GM04504 (cell line): ENCODE measurements around the gene UBE3A.
A peak's percentile ranks its signal among the peaks of the same experiment; 100 is the strongest.
"Not testable (repeated sequence)": the region's sequence is repeated elsewhere in the genome, so short reads cannot be mapped to it uniquely, and the experiment has no call there.

Experiments used
- DNase-seq: peaks from one replicate; pipeline ENCODE4 v3.0.0-alpha.2; 2012; ENCODE audit warnings: low read depth

The UBE3A gene

DNA sequence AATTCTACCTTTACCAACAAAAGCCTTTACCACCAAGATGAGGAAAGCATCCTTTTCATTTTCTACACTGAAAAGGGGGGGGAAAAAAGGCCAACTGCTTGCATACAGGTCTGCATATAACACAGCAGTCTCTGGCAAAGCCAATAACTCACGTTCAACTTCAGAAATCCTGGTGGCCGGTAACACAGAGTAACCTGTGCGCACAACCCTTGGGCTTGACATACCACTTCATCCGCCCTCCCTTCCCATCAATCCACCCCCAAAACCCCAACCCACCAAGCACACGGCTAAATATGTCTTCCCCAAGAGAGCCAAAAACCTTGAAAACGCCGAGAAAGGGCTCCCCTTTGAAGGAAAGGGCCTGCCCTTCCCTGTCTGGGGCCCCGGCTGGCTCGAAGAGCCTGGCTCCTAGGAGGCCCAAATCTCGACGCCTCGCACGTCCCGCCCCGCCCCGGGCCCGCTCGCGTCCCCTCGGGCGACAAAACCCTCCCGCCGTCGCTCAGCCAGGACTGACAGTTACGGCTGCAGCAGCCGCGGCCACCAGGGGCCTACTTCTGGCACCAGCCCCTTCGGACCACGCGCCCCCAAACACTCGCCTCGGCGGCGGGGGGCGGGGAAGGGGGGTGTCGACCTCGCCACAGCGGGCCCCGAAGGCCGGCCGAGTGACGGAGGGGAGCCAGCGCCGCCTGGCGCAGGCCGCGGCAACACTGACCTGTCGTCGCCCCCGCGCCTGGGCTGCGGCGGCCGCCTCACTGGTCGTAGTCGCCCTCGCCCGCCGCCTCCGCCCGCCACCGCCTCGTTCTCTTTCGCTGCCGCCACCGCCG, 835 bp downstream of the UBE3A start:
- peak; percentile 24 for DNase-seq

DNA sequence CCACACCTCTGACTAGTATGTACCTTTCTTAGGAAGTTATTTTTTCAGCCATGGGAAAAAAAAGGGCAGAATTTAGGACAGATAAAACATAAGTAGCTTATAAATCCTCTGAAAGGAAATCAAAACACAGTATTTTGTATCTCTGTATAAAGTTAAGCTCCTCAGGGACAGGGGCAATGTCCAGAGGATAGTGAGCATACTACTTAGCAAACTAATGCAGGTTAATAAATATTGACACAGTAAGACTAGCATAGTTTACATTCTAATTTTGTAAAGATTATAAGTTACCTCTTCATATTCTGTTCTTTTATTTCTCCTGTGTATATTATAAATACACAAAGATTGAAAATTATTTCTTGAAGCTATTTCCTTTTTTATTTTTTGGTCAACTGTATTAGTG, 2.1 kb downstream of the UBE3A start:
- no peak for DNase-seq

DNA sequence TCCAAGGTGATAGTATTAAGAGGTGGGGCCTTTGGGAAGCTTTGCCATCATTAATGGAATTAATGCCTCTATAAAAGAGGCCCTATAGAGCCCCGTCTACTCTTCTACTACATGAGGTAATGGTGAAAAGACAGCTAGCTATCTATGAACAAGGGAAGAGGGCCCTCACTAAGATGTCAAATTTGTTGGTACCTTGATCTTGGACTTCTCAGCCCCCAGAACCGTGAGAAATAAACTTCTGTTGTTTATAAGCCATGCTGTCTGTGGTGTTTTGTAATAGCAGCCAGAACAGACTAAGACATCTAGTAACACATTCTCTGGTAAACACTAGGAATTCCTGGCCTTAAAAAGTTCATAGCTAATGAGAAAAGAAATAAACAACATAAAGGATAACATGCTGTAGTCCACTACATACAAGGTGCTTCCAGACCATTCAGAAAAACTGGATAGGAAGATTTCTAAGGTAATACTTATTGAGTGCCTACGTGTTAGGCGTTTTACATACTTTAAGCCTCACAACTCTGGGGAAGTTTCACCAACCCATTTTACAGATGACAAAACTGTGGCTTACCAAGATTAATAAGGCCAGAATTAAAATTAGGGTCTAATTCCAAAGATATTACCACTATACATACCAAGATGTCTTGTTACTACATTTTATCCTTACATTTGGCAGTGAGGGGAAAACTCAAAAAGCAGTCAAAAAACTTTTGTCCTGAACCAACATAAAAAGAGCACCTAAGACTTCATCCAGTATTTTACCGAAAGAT, 3.2 kb downstream of the UBE3A start:
- no peak for DNase-seq

DNA sequence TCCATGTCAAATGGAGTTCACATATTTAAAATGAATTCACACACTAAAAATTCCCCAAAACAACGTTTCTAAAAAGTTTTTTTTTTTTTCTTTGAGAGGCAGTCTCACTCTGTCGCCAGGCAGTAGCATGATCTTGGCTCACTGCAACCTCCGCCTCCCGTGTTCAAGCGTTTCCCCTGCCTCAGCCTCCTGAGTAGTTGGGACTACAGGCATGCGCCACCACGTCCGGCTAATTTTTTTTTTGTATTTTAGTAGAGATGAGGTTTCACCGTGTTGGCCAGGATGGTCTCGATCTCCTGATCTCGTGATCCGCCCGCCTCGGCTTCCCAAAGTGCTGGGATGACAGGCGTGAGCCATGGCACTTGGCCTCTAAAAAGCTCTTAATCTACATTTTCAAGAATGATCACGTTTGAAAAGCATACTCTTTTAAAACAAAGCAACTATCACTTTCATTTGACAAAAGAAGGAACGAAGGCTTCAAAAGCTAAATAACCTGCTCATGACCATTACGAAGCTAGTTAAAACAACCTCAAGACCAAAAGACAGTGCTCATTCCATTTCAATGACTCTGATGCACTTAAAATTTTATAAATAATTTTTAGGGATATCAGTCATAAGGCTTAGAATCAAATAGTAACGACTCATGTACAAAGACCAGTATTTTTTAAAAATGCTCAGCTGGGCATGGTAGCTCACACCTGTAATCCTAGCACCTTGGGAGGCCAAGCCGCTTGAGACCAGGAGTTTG, 5.5 kb downstream of the UBE3A start:
- no peak for DNase-seq

DNA sequence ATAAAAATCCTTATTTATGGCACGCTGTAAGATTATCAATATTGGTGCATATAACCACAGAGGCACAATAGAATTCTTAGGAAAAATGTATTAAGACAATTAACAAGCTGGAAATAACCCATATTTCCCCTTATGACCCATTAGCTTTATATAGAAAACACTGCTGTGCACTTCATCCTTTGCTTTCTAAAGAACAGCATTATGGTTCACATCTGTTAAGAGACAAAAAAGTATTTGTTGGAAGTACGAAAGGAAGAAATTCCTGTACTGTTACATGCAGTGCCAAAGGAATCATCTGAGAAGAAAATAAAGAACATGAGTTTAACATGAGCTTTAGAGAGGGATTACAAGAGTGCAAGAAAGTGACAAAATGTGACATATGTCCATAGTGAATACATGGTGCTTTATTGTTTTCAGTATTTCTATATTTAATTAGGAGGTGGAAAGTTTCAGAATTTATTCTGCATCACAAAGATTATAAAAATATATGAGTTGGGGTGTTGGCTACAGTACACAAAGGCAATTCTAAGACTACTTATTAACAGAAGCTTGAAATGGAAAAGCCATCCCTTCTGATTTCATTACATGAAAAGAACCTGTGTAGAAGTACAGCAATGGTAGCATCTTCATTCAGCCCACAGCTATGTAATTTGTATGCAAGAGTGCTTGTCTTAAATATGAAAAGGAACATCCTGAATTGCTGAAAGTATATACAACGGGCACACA, 6.8 kb downstream of the UBE3A start:
- DNase-seq, result no peak

DNA sequence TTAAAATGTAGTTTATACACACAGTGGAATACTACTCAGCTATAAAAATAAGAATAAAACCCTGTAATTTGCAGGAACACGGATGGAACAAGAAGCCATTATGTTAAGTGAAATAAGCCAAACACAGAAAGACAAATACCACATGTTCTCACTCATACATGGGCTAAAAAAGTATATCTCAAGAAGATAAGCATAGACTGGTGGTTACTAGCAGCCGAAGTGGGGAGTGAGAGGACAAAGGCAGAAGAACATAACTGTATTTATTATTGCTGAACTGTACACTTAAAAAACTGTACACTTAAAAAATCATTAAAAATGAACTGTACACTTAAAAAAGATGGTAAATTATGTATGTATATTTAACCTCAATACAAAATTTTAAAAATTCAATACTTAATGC, 11.0 kb downstream of the UBE3A start:
- no peak for DNase-seq

DNA sequence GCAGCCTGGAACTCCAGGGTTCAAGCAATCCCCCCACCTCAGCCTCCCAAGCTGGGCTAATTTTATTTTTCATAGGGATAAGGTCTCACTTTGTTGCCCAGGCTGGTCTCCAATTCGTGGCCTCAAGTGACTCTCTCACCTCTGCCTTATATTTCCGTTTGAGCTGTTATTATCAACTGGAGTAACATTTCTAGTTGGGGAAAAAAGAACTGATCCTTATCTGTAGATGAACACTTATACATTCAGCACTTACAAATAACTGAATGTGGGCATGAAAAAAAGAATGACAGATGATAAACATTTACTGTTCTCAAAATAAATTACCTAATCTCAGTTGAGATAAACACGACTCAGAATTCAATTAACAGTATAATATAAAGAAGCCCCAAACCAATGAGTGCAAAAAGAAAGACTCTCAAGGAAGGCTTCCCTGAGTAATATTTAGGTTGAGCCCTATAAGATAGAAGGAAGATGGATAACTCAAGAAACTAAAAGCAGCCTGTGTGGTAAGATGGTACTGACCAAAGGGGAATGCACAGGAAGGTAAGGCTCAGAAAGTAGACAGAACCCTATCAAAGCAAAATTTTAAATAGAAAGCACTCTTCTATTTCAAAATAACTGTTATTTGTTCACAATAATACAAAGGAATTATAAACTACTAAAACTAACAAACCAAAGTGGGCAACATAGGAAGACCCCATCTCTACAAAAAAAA, 11.8 kb downstream of the UBE3A start:
- no peak for DNase-seq

DNA sequence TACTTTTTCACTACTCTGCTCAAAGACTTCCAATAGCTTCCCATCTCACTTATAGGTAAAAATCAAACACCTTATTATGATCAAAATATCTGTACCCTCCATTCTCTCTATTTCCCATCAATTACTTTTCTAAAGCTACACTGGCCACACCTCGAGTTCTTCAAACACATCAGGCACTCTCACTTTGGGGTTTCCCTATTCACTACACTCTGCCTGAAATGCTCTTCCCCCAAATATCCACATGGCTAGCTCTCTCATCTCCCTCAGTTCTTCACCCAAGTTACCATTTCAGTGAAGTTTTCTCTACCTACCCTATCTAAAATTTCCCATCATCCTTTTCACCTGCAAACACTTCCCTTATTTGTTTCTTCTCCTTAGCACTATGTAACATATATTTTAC, 14.8 kb downstream of the UBE3A start:
- DNase-seq, result no peak

DNA sequence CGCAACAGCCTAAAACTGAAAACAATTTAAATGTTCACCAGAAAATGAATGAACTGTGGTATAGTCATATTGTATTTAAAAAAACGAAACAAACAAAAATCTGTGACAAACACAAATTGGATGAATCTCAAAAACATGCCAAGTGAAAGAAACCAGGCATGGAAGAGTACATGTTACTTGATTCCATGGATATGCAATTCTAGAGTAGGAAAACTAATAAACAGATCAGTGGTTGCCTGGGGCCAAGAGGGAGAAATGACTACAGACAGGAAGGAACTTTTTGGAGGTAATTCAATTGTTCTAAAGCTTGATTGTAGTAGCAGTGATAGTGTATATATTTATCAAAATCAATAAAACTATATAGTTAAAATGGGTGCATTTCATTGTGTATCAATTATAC, 16.8 kb downstream of the UBE3A start:
- DNase-seq, result no peak

DNA sequence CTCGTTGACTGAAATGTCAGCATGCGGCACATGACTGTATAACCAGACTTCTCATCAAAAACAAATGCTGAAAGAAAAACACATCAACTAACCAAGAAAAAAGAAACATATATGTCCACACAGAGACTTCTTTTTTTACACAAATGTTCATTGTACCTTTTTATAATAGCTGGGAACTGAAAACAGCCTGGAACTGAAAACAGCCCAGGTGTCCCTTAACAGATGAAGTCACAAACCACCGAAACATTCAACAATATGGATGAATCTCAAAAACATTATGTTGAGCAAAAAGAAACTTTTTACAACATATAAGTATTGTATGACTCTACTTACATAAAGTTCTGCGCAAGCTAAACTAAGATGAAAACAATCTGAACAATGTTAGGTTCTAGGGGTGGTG, 20.6 kb downstream of the UBE3A start:
- DNase-seq, result no peak

DNA sequence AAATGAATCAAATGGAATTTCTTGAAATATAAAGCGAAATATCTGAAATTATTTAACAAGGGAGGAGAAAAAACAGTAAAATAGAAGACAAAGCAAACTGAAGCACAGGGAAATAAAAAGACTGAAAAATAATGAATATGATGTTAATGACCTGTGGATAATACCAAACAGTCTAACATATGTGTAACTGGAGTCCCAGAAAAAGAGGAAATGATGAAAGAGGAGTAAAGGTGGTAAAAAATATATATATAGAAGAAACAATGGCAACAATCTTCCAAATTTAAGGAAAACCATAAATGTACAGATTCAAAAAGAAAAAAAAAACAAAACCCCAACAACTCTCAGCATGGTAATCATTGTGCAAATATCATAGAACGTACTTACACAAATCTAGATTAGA, 21.2 kb downstream of the UBE3A start:
- no peak for DNase-seq

DNA sequence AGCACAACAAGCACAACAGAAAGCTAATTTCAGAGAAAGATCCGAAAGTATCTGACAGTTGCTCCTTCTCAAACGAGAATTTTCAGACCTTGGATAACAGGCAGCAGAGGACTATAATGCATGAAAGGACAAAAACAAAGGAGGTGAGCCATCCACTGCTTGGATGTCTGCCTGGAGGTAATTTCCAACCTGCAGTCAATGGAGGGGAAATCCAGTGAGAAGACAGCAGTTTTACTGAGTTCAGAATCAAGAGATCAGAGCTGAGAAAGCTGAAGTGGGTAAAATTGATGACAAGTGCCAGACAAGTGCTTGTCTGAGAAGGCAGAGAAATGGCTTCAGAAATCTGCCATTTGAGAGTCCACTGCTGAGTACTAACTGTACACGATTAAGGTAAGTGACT, 22.1 kb downstream of the UBE3A start:
- DNase-seq, result no peak

DNA sequence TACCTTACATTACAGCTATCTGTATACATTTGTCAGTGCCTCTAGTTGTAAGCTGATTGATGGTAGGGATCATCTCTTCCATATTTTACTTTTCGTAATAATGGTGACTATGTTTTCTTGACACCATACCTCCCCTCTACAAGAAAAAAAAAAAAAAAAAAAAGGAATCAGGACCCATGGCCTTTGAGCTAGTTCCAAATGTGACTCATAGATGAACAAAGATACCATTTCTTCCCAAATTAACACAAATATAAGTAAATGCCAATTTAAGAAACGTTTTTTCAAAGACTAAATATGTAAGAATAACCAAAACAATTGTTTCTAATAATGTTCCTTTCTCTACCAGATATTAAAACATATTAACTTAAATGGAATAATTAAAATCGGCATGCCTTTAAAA, 23.1 kb downstream of the UBE3A start:
- DNase-seq, result no peak

DNA sequence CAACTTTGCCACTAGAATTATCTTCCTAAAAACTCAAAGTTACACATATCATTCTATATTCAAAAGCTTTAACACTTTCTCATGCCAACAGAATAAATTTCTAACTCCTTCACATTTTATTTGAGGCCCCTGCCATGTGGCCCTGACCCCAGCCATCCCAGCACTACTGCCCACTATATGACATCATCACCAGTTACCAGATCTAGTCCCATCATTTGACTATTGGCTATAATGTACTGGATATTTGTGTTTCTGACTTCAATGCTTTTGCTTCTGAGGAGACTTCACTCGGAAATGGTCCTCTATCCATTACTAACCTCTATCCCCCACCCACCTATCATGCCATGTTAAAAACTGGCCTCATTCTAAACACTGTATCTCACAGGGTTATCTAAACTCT, 23.6 kb downstream of the UBE3A start:
- DNase-seq, result no peak

DNA sequence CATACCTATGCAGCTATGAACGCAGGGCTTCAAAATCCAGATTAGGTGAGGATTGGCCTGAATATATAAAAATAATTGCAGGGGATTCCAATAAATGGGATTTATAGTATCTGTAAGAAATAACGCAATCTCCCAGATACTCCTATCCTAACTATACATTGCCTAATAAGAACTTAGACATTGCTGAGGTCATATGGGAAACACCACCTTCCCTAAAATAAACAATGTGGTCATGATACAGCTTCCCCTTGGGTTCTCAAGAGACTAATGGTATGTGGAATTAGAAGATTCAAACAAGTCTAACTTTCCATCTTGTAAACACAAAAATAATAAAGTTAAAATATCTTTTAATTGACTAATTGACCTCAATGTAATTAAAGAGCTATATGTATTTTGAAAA, 28.2 kb downstream of the UBE3A start:
- no peak for DNase-seq

DNA sequence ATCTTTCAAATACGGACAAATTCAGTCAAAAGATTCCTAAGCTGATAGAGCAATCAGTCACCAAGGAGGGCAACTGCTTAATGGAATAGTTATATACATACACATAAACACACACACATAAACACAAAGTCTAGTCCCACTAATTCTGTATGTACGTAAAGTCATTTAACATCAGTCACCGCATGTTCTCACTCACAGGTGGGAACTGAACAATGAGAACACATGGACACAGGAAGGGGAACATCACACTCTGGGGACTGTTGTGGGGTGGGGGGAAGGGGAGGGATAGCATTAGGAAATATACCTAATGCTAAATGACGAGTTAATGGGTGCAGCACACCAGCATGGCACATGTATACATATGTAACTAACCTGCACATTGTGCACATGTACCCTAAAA, 29.1 kb downstream of the UBE3A start:
- not testable (repeated sequence) for DNase-seq

DNA sequence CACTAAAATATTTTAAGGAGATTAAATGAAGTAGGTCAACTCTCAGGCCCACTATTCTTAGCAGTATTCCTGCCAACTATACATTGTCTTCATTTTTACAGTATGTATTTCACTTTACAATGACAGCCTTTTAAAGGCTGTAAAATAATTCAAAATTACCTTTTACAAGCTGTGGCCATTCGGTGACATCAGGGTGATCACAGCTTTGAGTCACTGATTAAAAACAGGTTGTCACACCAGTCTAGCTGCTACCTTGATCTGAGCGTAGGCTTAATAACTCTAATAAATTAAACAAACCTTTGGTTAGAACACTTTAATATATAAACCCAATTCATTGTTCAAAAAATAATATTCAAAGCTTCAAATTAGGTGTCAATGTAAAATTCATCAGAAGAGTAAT, 29.9 kb downstream of the UBE3A start:
- no peak for DNase-seq

DNA sequence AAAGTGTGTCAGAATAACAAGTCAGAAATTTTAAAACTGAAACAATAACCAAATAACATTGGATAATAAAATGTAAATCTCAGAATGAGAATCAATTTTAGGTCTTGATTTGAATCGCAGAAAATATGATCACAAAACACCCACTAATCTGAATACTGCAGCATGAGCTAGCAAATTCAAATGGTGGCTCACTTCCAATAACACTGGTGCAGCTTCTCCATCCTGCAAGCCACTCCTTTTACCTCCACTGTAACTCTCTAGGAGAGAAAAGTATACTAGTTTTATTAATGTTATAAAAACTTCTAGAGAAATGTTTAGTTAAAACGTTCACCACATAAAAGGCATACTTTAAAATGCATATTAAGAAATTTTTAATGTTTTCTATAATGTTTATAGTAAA, 30.4 kb downstream of the UBE3A start:
- no peak for DNase-seq

DNA sequence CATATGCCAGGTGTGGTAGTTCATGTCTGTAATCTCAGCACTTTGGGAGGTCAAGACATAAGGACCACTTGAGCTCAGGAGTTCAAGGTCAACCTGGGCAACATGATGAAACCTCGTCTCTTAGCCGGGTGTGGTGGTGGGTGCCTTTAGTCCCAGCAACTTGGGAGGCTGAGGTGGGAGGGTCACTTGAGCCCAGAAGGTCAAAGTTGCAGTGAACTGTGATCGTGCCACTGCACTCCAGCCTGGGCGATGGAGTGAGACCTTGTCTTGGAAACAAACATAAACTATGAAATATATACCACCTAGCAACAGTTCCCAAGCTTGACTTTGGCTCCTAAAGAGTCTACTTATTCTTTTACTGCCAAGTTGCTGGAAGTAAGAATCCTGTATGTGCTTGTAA, 30.9 kb downstream of the UBE3A start:
- DNase-seq, result no peak

DNA sequence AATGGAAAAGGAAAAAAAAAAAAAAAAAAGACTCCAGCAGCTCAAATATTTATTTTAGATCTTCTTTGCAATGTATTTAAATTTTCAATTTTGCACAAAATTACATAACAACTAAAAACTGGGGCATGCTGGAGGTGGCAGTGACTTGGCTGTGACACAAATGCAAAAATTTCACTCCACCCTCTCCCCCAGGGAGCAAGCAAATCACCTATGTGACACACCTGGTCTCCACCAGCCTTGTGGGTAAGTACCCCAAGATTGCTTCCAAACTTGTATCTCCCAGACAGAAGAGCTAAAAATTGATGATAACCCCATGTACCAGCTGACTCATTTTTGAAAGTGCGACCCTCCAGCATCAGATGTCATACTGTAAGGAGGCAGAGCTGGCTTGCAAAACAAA, 32.0 kb downstream of the UBE3A start:
- no peak for DNase-seq

DNA sequence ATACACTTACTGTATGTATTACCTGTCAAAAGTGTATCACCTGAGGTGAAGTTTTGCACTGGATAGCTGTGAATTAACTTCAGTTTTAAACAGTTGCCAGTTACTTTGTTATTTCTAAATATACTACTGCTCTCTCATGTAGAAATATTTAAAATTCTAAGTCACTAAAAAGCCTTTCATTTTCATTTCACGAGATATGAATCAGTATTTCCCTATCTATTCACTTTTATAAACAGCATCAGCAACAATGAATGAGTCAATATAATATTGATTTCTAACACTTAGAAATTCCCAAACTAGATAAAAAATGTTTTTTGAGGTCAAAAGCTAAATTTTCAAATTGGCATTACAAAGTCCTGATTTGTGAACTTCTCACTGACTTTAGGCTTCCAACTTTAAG, 32.6 kb downstream of the UBE3A start:
- no peak for DNase-seq

DNA sequence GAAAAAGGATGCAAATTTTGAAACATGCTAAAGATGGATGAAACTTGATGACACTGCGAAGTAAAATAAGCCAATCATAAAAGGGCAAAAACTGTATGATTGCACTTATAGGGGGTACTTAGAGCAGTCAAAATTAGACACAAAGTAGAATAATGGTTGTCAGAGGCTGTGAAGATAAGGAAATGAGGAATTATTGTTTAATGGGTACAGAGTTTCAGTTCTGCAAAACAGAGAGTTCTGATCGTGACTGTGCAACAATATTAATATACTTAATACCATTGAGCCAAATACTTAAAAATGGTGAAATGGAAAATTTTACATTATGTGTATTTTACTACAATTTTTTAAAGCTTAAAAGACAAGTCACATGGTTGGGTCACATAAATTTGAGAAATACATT, 35.1 kb downstream of the UBE3A start:
- no peak for DNase-seq
